Ishikawa (cell line): Measurements from ENCODE around the gene WDR86.

Experiments
- CEBPB ChIP-seq: IDR thresholded peaks from 2 replicates; pipeline ENCODE4 v1.6.1; 2012
- CREB1 ChIP-seq: IDR thresholded peaks from 2 replicates; pipeline ENCODE4 v1.6.1; 2012; ENCODE audit warnings: low read depth
- EGR1 ChIP-seq: IDR thresholded peaks from 2 replicates; pipeline ENCODE4 v1.6.1; 2012
- EP300 ChIP-seq: IDR thresholded peaks from 2 replicates; pipeline ENCODE4 v1.6.1; 2012; ENCODE audit warnings: borderline replicate concordance
- FOXM1 ChIP-seq: IDR thresholded peaks from 2 replicates; pipeline ENCODE4 v1.6.1; 2012; ENCODE audit warnings: low read depth, borderline replicate concordance
- NFIC ChIP-seq: IDR thresholded peaks from 2 replicates; pipeline ENCODE4 v1.6.1; 2012
- RAD21 ChIP-seq: IDR thresholded peaks from 2 replicates; pipeline ENCODE4 v1.6.1; 2012; ENCODE audit warnings: low read depth
- REST ChIP-seq: IDR thresholded peaks from 2 replicates; pipeline ENCODE4 v1.6.1; 2012; ENCODE audit warnings: low read depth, mild to moderate bottlenecking
- TAF1 ChIP-seq: IDR thresholded peaks from 2 replicates; pipeline ENCODE4 v1.6.1; 2012; ENCODE audit warnings: low read depth, mild to moderate bottlenecking
- TCF12 ChIP-seq: IDR thresholded peaks from 2 replicates; pipeline ENCODE4 v1.6.1; 2012; ENCODE audit warnings: low read depth
- TEAD4 ChIP-seq: IDR thresholded peaks from 2 replicates; pipeline ENCODE4 v1.6.1; 2012
- USF1 ChIP-seq: IDR thresholded peaks from 2 replicates; pipeline ENCODE4 v1.6.1; 2012
- YY1 ChIP-seq: IDR thresholded peaks from 2 replicates; pipeline ENCODE4 v1.6.1; 2012; ENCODE audit warnings: low read depth
- ZBTB7A ChIP-seq: IDR thresholded peaks from 2 replicates; pipeline ENCODE4 v1.6.1; 2012; ENCODE audit warnings: low read depth
- TF ChIP-seq, protein P1 (sequence below): IDR thresholded peaks from 2 replicates; pipeline ENCODE4 v1.6.1; 2012

Gene WDR86

DNA sequence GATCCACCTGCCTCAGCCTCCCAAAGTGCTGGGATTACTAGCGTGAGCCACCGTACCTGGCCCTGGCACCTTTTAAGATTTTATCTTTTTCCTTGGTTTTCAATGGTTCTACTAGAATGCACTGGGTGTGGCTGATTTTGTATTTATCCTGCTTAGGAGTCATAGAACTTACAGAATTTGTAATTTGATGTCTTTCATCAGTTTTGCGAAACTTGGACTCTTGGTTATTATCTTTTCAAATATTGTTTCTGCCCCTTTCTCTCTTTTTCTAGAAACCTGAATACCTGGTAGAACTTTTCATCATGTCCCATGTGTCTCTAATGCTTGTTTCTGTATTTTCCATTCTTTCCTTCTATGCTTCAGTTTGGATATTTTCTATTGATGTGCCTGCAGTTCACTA, 71.0 kb downstream of the WDR86 start:
- TF ChIP-seq NFIC (no peak), RAD21 (no peak), TEAD4 (no peak), CEBPB (no peak), REST (no peak), CREB1 (no peak), EGR1 (no peak), ZBTB7A (no peak), YY1 (no peak), FOXM1 (no peak), TAF1 (no peak), USF1 (no peak), EP300 (no peak), TCF12 (no peak)
- TF ChIP-seq, protein P1, sequence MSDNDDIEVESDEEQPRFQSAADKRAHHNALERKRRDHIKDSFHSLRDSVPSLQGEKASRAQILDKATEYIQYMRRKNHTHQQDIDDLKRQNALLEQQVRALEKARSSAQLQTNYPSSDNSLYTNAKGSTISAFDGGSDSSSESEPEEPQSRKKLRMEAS, result no peak

GRCh38 chr7:151337346-151337745, 72.5 kb downstream of the WDR86 start:
- TF ChIP-seq REST (no peak), NFIC (no peak), ZBTB7A (no peak), EGR1 (no peak), TCF12 (no peak), TAF1 (no peak), CEBPB (no peak), CREB1 (no peak), FOXM1 (no peak)
- TF ChIP-seq, protein P1, result no peak

- TF ChIP-seq, protein P1, result no peak
- TF ChIP-seq USF1 (no peak), CEBPB (no peak), REST (no peak), CREB1 (no peak), TCF12 (no peak), YY1 (no peak), FOXM1 (no peak), EP300 (no peak), TEAD4 (no peak), TAF1 (no peak), NFIC (no peak), EGR1 (no peak), RAD21 (no peak), ZBTB7A (no peak)
Measured at GRCh38 chr7:151336027-151336708, 73.7 kb downstream of the WDR86 start.

DNA sequence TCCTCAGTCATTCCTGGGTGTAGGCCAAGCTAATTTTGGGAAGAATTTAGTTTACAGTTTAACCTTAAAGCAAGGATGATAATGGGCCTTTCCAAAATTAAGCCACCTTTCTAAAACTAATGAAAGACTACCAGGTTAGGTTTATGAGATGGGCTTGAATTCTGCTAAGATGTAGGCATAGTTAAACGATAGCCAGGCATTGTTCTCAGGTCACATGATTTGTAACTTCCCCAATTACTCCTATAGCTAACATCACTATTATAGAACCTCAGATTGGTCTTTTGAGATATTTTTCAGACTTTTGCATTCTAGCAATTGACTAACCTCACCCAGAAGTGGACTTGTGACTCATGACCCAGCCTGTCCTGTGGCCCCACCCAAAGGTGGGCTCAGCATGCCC, 75.2 kb downstream of the WDR86 start:
- TF ChIP-seq CREB1 (no peak), RAD21 (no peak), CEBPB (no peak), ZBTB7A (no peak), TEAD4 (no peak), TCF12 (no peak), EP300 (no peak), YY1 (no peak), TAF1 (no peak), REST (no peak), NFIC (no peak), EGR1 (no peak), USF1 (no peak), FOXM1 (no peak)
- TF ChIP-seq, protein P1, result no peak
